Hepatocyte (in vitro differentiated cells): ENCODE results near the gene PPP1R3D. TPM values are rescaled to one million over a fixed set of nuclear protein-coding genes. Genes with fewer than 3 reads are reported as not detected.

Experiments
- DNase-seq: peaks from one replicate; pipeline ENCODE4 v3.0.0-alpha.2; 2016; ENCODE audit warnings: low spot score
- H2AFZ ChIP-seq: fragments of 200-600 bp; sonication (generic); 2 replicates; pipeline ENCODE4 v1.6.0; 2016; ENCODE audit warnings: antibody characterized with exemption, mild to moderate bottlenecking
- H3K27ac ChIP-seq: fragments of 200-600 bp; sonication (generic); 2 replicates; pipeline ENCODE4 v1.5.1; 2016; ENCODE audit warnings: mild to moderate bottlenecking
- H3K27me3 ChIP-seq: fragments of 200-600 bp; sonication (generic); 2 replicates; pipeline ENCODE4 v1.6.1; 2016
- H3K36me3 ChIP-seq: fragments of 200-600 bp; sonication (generic); replicated peaks from 2 replicates; pipeline ENCODE4 v1.5.1; 2016; ENCODE audit warnings: low read depth; ENCODE audit not compliant: insufficient read depth
- H3K4me1 ChIP-seq: fragments of 200-600 bp; sonication (generic); 2 replicates; pipeline ENCODE4 v1.5.1; 2016; ENCODE audit warnings: mild to moderate bottlenecking, moderate library complexity; ENCODE audit not compliant: insufficient read depth
- H3K4me2 ChIP-seq: fragments of 200-600 bp; sonication (generic); 2 replicates; pipeline ENCODE4 v1.6.0; 2016
- H3K4me3 ChIP-seq: fragments of 200-600 bp; sonication (generic); 2 replicates; pipeline ENCODE4 v1.5.1; 2016; ENCODE audit warnings: mild to moderate bottlenecking
- H3K79me2 ChIP-seq: fragments of 200-600 bp; sonication (generic); 2 replicates; pipeline ENCODE4 v1.6.0; 2017; ENCODE audit warnings: mild to moderate bottlenecking
- H3K9me2 ChIP-seq: fragments of 200-600 bp; sonication (generic); replicated peaks from 2 replicates; pipeline ENCODE4 v1.6.0; 2017; ENCODE audit warnings: mild to moderate bottlenecking; ENCODE audit not compliant: insufficient read depth
- H3K9me3 ChIP-seq: fragments of 200-600 bp; sonication (generic); 2 replicates; pipeline ENCODE4 v1.5.1; 2016; ENCODE audit warnings: low read depth, mild to moderate bottlenecking
- H4K20me1 ChIP-seq: fragments of 200-600 bp; sonication (generic); 2 replicates; pipeline ENCODE4 v1.6.0; 2016; ENCODE audit warnings: mild to moderate bottlenecking; ENCODE audit not compliant: insufficient read depth, poor library complexity, severe bottlenecking
- CTCF ChIP-seq: fragments of 200-600 bp; sonication (generic); IDR thresholded peaks from 2 replicates; pipeline ENCODE4 v1.5.1; 2016; ENCODE audit warnings: antibody characterized with exemption, mild to moderate bottlenecking; ENCODE audit not compliant: poor library complexity
- EZH2 ChIP-seq: fragments of 200-600 bp; sonication (generic); IDR thresholded peaks from 2 replicates; pipeline ENCODE4 v1.6.1; 2016; ENCODE audit warnings: antibody characterized with exemption, mild to moderate bottlenecking, borderline replicate concordance
- EZH2phosphoT487 ChIP-seq: fragments of 200-600 bp; sonication (generic); IDR thresholded peaks from one replicate; pipeline ENCODE4 v1.6.1; 2018; ENCODE audit warnings: antibody characterized with exemption, mild to moderate bottlenecking, low read depth, moderate library complexity; ENCODE audit not compliant: unreplicated experiment, severe bottlenecking
- WGBS: methylation state at CpG from one replicate; pipeline ENCODE4 v1.1.6; 2016; ENCODE audit warnings: low lambda C conversion rate; ENCODE audit errors: missing lambda C conversion rate; 5-methylcytosine and 5-hydroxymethylcytosine counted together
- polyA plus RNA-seq: library from polyadenylated mRNA; unstranded; fragments of >200 nt; fragmentation: Nextera tagmentation; extraction: Ambion mirVana; gene quantifications from 2 replicates; pipeline ENCODE4 v1.2.1, GENCODE V29; 2016
- total RNA-seq: library from RNA; depleted of rRNA; stranded (reverse); fragments of >200 nt; gene quantifications from 2 replicates; pipeline ENCODE4 v1.2.3, GENCODE V29; 2014

The PPP1R3D gene
- total and polyA plus RNA-seq, 2 experiments from 2014 or later, result 3.4 to 7.0 TPM

- WGBS, result 5% methylated on average over 47 of the region's 59 CpGs
- Histone ChIP-seq H3K36me3 (no peaks in the 10 kb centered on the region), H3K27me3 (no peaks in the 10 kb centered on the region), H3K27ac (no peak overlapping the region), H3K4me1 (peaks cover 20% of the 10 kb centered on the region), H3K9me2 (no peaks in the 10 kb centered on the region), H3K79me2 (peaks cover 28% of the 10 kb centered on the region), H2AFZ (peak overlapping the region; percentile 97), H3K4me2 (peak overlapping the region; percentile 98), H3K9me3 (no peaks in the 10 kb centered on the region), H4K20me1 (no peaks in the 10 kb centered on the region), H3K4me3 (peak overlapping the region; percentile 56)
- DNase-seq, result peak; percentile 86
- peak; percentile 96 for TF ChIP-seq CTCF
- no peak for TF ChIP-seq EZH2
- TF ChIP-seq EZH2phosphoT487, result no peak
Measured at GRCh38 chr20:59933849-59934585, 6.1 kb downstream of the PPP1R3D start.

GRCh38 chr20:59933296-59933848 lies 6.7 kb downstream of the PPP1R3D start, which contains the start of gene SYCP2:
Gene SYCP2 (minus strand): TSS chr20:59933637. CDS start chr20:59922413, 11,224 bp downstream.
- Histone ChIP-seq H3K36me3 (no peaks in the 10 kb centered on the region), H3K79me2 (peaks cover 22% of the 10 kb centered on the region), H3K9me2 (no peaks in the 10 kb centered on the region), H3K27ac (no peak within 1 kb of the TSS), H3K4me3 (peak within 1 kb of the TSS; percentile 56), H3K27me3 (no peaks in the 10 kb centered on the region), H3K4me2 (peak within 1 kb of the TSS; percentile 98), H3K4me1 (peaks cover 13% of the 10 kb centered on the region), H4K20me1 (no peaks in the 10 kb centered on the region), H3K9me3 (no peaks in the 10 kb centered on the region), H2AFZ (peak within 1 kb of the TSS; percentile 97)
- TF ChIP-seq EZH2phosphoT487 (no peak), CTCF (no peak), EZH2 (no peak)
- peak; percentile 7 for DNase-seq
- 100% methylated on average over 6 of the region's 65 CpGs for WGBS

GRCh38 chr20:59932616-59933295 lies 7.3 kb downstream of the PPP1R3D start:
- H3K9me2 ChIP-seq, result no peaks in the 10 kb centered on the region
- no peak overlapping the region for H3K27ac ChIP-seq
- no peak for DNase-seq
- H3K79me2 ChIP-seq, result peaks cover 15% of the 10 kb centered on the region
- WGBS, result 99% methylated on average over 44 of the region's 72 CpGs
- no peaks in the 10 kb centered on the region for H3K9me3 ChIP-seq
- no peak for TF ChIP-seq EZH2phosphoT487
- no peak for TF ChIP-seq CTCF
- no peak for TF ChIP-seq EZH2
- no peak overlapping the region for H2AFZ ChIP-seq
- peaks cover 9% of the 10 kb centered on the region for H3K4me1 ChIP-seq
- H4K20me1 ChIP-seq, result no peaks in the 10 kb centered on the region
- H3K4me3 ChIP-seq, result no peak overlapping the region
- H3K4me2 ChIP-seq, result no peak overlapping the region
- no peaks in the 10 kb centered on the region for H3K36me3 ChIP-seq
- H3K27me3 ChIP-seq, result no peaks in the 10 kb centered on the region
